ENCODE data around the gene FGF8. TPM values are rescaled to one million over a fixed set of nuclear protein-coding genes. Genes with fewer than 3 reads are reported as not detected.

The FGF8 gene
- total RNA-seq, 2 donors from 2014 or later, result 13.3 to 46.5 TPM

DNA sequence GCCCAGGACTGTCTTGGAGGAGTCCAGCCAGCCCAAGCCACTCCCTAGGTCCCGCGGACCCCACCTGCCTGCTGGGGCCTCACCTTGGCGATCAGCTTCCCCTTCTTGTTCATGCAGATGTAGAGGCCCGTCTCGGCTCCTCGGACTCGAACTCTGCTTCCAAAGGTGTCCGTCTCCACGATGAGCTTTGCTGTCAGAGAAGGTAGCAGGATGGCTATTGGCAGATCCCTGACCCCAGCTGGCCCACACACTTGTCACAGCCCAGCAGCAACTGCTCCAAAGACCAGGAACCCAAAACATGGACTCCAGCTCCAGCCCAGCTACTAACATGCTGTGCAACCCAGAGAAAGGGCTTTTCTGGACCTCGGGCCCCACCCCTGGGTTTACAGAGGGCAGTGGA, 4.5 kb downstream of the FGF8 start:
- Mint-ChIP-seq H3K4me1 (peaks cover 42% of the 10 kb centered on the region), H3K9me3 (no peaks in the 10 kb centered on the region), H3K27ac (no peak overlapping the region), H3K36me3 (ENCODE audit: low read depth) (peaks cover 23% of the 10 kb centered on the region), H3K4me3 (no peak overlapping the region), H3K27me3 (ENCODE audit: insufficient read depth) (peaks cover 20% of the 10 kb centered on the region)
- WGBS, 2 experiments (ENCODE audit: insufficient coverage in 1 of 2, insufficient read length in 1 of 2), result 97 to 100% methylated on average over 8 to 10 of the region's 10 CpGs
- H3K9me3 ChIP-seq (ENCODE audit: control insufficient read depth, low read length), result no peaks in the 10 kb centered on the region
- peaks cover 10% of the 10 kb centered on the region for H3K27me3 ChIP-seq (ENCODE audit: control insufficient read depth, insufficient read depth, low read length, poor library complexity, severe bottlenecking)
- TF ChIP-seq, protein P1, sequence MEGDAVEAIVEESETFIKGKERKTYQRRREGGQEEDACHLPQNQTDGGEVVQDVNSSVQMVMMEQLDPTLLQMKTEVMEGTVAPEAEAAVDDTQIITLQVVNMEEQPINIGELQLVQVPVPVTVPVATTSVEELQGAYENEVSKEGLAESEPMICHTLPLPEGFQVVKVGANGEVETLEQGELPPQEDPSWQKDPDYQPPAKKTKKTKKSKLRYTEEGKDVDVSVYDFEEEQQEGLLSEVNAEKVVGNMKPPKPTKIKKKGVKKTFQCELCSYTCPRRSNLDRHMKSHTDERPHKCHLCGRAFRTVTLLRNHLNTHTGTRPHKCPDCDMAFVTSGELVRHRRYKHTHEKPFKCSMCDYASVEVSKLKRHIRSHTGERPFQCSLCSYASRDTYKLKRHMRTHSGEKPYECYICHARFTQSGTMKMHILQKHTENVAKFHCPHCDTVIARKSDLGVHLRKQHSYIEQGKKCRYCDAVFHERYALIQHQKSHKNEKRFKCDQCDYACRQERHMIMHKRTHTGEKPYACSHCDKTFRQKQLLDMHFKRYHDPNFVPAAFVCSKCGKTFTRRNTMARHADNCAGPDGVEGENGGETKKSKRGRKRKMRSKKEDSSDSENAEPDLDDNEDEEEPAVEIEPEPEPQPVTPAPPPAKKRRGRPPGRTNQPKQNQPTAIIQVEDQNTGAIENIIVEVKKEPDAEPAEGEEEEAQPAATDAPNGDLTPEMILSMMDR (conservative IDR thresholded peaks at IDR 0.05), result no peak
- no peak for DNase-seq
- peak overlapping the region; percentile 85 for H3K4me3 ChIP-seq (ENCODE audit: low read length)
- H3K27ac ChIP-seq (ENCODE audit: low read depth, low read length), result no peak overlapping the region
- peaks cover 39% of the 10 kb centered on the region for H3K4me1 ChIP-seq (ENCODE audit: control insufficient read depth, insufficient read depth, low read length)
- H3K36me3 ChIP-seq (ENCODE audit: control insufficient read depth, insufficient read depth, low read length), result peaks cover 59% of the 10 kb centered on the region
- H3K9ac ChIP-seq (ENCODE audit: extremely low read depth, low read length, poor library complexity, severe bottlenecking), result no peak overlapping the region

- no peak overlapping the region for H3K4me3 Mint-ChIP-seq
- WGBS, 2 experiments (ENCODE audit: insufficient coverage in 1 of 2, insufficient read length in 1 of 2), result 91 to 97% methylated on average over 27 to 40 of the region's 41 CpGs
- Histone ChIP-seq H3K9ac (ENCODE audit: extremely low read depth, low read length, poor library complexity, severe bottlenecking) (no peak overlapping the region), H3K4me3 (ENCODE audit: low read length) (no peak overlapping the region), H3K27me3 (ENCODE audit: control insufficient read depth, insufficient read depth, low read length, poor library complexity, severe bottlenecking) (peaks cover 10% of the 10 kb centered on the region), H3K36me3 (ENCODE audit: control insufficient read depth, insufficient read depth, low read length) (peaks cover 59% of the 10 kb centered on the region), H3K27ac (ENCODE audit: low read depth, low read length) (no peak overlapping the region), H3K4me1 (ENCODE audit: control insufficient read depth, insufficient read depth, low read length) (peaks cover 39% of the 10 kb centered on the region), H3K9me3 (ENCODE audit: control insufficient read depth, low read length) (no peaks in the 10 kb centered on the region)
- no peaks in the 10 kb centered on the region for H3K9me3 Mint-ChIP-seq
- no peak for DNase-seq
- TF ChIP-seq, protein P1 (conservative IDR thresholded peaks at IDR 0.05), result no peak
- peaks cover 42% of the 10 kb centered on the region for H3K4me1 Mint-ChIP-seq
- peaks cover 23% of the 10 kb centered on the region for H3K36me3 Mint-ChIP-seq (ENCODE audit: low read depth)
- no peak overlapping the region for H3K27ac Mint-ChIP-seq
- peaks cover 20% of the 10 kb centered on the region for H3K27me3 Mint-ChIP-seq (ENCODE audit: insufficient read depth)
Measured at GRCh38 chr10:101770331-101771215, 5.3 kb downstream of the FGF8 start.

DNA sequence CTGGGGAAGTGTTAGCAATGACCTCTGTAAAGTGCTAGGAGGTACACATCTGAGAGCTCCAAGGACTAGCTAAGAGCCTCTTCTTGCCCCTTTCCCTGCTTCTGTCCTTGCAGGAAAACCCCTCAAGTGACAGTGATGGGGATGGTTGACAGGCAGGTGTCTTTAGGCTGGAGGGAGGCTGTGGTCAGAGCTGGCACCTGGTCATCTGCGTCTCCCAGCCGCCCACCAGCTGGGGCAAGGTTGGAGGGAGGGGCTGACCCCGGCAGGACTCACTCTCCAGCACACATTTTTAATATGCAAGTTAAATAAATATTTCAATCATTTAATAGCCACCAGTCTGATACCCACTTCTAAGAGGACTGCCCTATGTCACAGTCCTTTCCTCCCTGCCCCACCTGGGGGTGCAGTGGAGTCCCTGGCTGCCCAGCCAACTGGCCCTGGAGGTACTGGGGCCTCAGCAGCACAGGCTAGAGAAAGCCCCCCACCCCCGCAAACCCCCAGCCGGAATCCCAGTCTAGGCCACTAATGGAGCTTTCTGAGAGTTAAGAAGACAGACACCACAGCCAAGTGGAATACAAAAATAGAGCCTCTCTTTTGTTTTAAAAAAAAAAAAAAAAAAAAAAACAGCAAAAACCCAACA, 6.3 kb downstream of the FGF8 start:
- Histone ChIP-seq H3K27me3 (ENCODE audit: control insufficient read depth, insufficient read depth, low read length, poor library complexity, severe bottlenecking) (peaks cover 10% of the 10 kb centered on the region), H3K9ac (ENCODE audit: extremely low read depth, low read length, poor library complexity, severe bottlenecking) (no peak overlapping the region), H3K36me3 (ENCODE audit: control insufficient read depth, insufficient read depth, low read length) (peaks cover 59% of the 10 kb centered on the region), H3K9me3 (ENCODE audit: control insufficient read depth, low read length) (no peaks in the 10 kb centered on the region), H3K27ac (ENCODE audit: low read depth, low read length) (no peak overlapping the region), H3K4me1 (ENCODE audit: control insufficient read depth, insufficient read depth, low read length) (peaks cover 39% of the 10 kb centered on the region), H3K4me3 (ENCODE audit: low read length) (no peak overlapping the region)
- DNase-seq, result peak; percentile 56
- TF ChIP-seq, protein P1 (conservative IDR thresholded peaks at IDR 0.05), result peak; percentile 57
- 86% methylated on average over 4 of the region's 5 CpGs; no CpG with 5 or more reads in 1 of the 2 experiments for WGBS, 2 experiments (ENCODE audit: insufficient coverage in 1 of 2, insufficient read length in 1 of 2)
- Mint-ChIP-seq H3K27ac (no peak overlapping the region), H3K4me3 (no peak overlapping the region), H3K9me3 (no peaks in the 10 kb centered on the region), H3K36me3 (ENCODE audit: low read depth) (peaks cover 23% of the 10 kb centered on the region), H3K4me1 (peaks cover 40% of the 10 kb centered on the region), H3K27me3 (ENCODE audit: insufficient read depth) (peaks cover 14% of the 10 kb centered on the region)
